NCI-H446 (cell line): ENCODE results near the gene ASCC1.
A peak's percentile ranks its signal among the peaks of the same experiment; 100 is the strongest.
"Not testable (repeated sequence)": the region's sequence is repeated elsewhere in the genome, so short reads cannot be mapped to it uniquely, and the experiment has no call there.

Source experiments
- DNase-seq, 2 experiments: peaks; one replicate each; lab custom pipeline; 2025; lab: John Stamatoyannopoulos, UW

Gene ASCC1

GRCh38 chr10:72215611-72216549, at the start of gene ASCC1, which contains the start of gene ANAPC16:
ASCC1 (minus strand) TSS chr10:72216276; CDS start chr10:72213298, 2,978 bp downstream.
ANAPC16 (plus strand) TSS chr10:72216012; CDS start chr10:72223915, 7,903 bp downstream.
- DNase-seq: peak; percentile 74 to 84

GRCh38 chr10:72265508-72265907, 49.4 kb upstream of the ASCC1 start:
- DNase-seq: no peak

- DNase-seq: no peak
These were observed 48.5 kb upstream of the ASCC1 start for GRCh38 chr10:72264536-72264935.

GRCh38 chr10:72263613-72264241, 47.7 kb upstream of the ASCC1 start:
- no peak for DNase-seq

GRCh38 chr10:72261784-72262404, 45.8 kb upstream of the ASCC1 start:
- no peak for DNase-seq

GRCh38 chr10:72260976-72261783, 45.1 kb upstream of the ASCC1 start:
- no peak for DNase-seq

GRCh38 chr10:72260239-72260975, 44.3 kb upstream of the ASCC1 start:
- no peak for DNase-seq

GRCh38 chr10:72259491-72260238, 43.6 kb upstream of the ASCC1 start:
- no peak for DNase-seq

GRCh38 chr10:72258617-72259016, 42.5 kb upstream of the ASCC1 start:
- no peak for DNase-seq

- no peak for DNase-seq
These were observed 41.2 kb upstream of the ASCC1 start for GRCh38 chr10:72257051-72257892.

GRCh38 chr10:72255977-72256729, 40.1 kb upstream of the ASCC1 start:
- DNase-seq: no peak

GRCh38 chr10:72254813-72255568, 38.9 kb upstream of the ASCC1 start:
- peak in 1 of 2 experiments; percentile 30 for DNase-seq

- DNase-seq: no peak
These were observed 37.5 kb upstream of the ASCC1 start for GRCh38 chr10:72253578-72253977.

- DNase-seq: no peak
These were observed 36.9 kb upstream of the ASCC1 start for GRCh38 chr10:72252972-72253371.

GRCh38 chr10:72251635-72252034, 35.6 kb upstream of the ASCC1 start:
- DNase-seq: no peak

- no peak for DNase-seq
These were observed 34.6 kb upstream of the ASCC1 start for GRCh38 chr10:72250666-72251065.

- DNase-seq: not testable (repeated sequence)
These were observed 33.2 kb upstream of the ASCC1 start for GRCh38 chr10:72249176-72249862.
